ENCODE data around the gene TOR4A.

The TOR4A gene

GRCh38 chr9:137299203-137299565 is 21.7 kb downstream of the TOR4A start:
- Histone ChIP-seq H3K4me3 (ENCODE audit: low read length) (no peak overlapping the region; the same call in 1 of the 2 replicates), H3K36me3 (ENCODE audit: control insufficient read depth, insufficient read depth, low read length) (no peaks in the 10 kb centered on the region), H3K9me3 (ENCODE audit: control insufficient read depth, insufficient read depth, low read length) (no peaks in the 10 kb centered on the region), H3K27ac (ENCODE audit: low read length) (no peak overlapping the region), H3K4me1 (ENCODE audit: control insufficient read depth, insufficient read depth, low read length) (peaks cover 26% of the 10 kb centered on the region), H3K27me3 (ENCODE audit: control insufficient read depth, insufficient read depth, low read length) (no peaks in the 10 kb centered on the region; the same call in 1 of the 2 replicates)
- DNase-seq (ENCODE audit: low read depth, low spot score), result no peak
- no CpG with 5 or more reads among the region's 10 CpGs for WGBS (ENCODE audit: insufficient coverage, insufficient read length)

GRCh38 chr9:137299938-137300337 is 22.4 kb downstream of the TOR4A start:
- Histone ChIP-seq H3K9me3 (ENCODE audit: control insufficient read depth, insufficient read depth, low read length) (no peaks in the 10 kb centered on the region), H3K36me3 (ENCODE audit: control insufficient read depth, insufficient read depth, low read length) (no peaks in the 10 kb centered on the region), H3K4me1 (ENCODE audit: control insufficient read depth, insufficient read depth, low read length) (peaks cover 31% of the 10 kb centered on the region), H3K27ac (ENCODE audit: low read length) (no peak overlapping the region), H3K4me3 (ENCODE audit: low read length) (peak overlapping the region; percentile 11; the same call in 1 of the 2 replicates), H3K27me3 (ENCODE audit: control insufficient read depth, insufficient read depth, low read length) (no peaks in the 10 kb centered on the region; the same call in 1 of the 2 replicates)
- DNase-seq (ENCODE audit: low read depth, low spot score), result no peak
- no CpG with 5 or more reads among the region's 16 CpGs for WGBS (ENCODE audit: insufficient coverage, insufficient read length)

- H3K4me1 ChIP-seq (ENCODE audit: control insufficient read depth, insufficient read depth, low read length), result peaks cover 32% of the 10 kb centered on the region
- no peaks in the 10 kb centered on the region; the same call in 1 of the 2 replicates for H3K27me3 ChIP-seq (ENCODE audit: control insufficient read depth, insufficient read depth, low read length)
- H3K36me3 ChIP-seq (ENCODE audit: control insufficient read depth, insufficient read depth, low read length), result no peaks in the 10 kb centered on the region
- peak overlapping the region; percentile 56 for H3K4me3 ChIP-seq (ENCODE audit: low read length)
- DNase-seq (ENCODE audit: low read depth, low spot score), result no peak
- no peak overlapping the region for H3K27ac ChIP-seq (ENCODE audit: low read length)
- H3K9me3 ChIP-seq (ENCODE audit: control insufficient read depth, insufficient read depth, low read length), result no peaks in the 10 kb centered on the region
- no CpG with 5 or more reads among the region's 25 CpGs for WGBS (ENCODE audit: insufficient coverage, insufficient read length)
Measured at GRCh38 chr9:137300567-137301080, 23.1 kb downstream of the TOR4A start.

GRCh38 chr9:137301081-137301947 is 23.8 kb downstream of the TOR4A start:
- H3K36me3 ChIP-seq (ENCODE audit: control insufficient read depth, insufficient read depth, low read length), result no peaks in the 10 kb centered on the region
- H3K4me1 ChIP-seq (ENCODE audit: control insufficient read depth, insufficient read depth, low read length), result peaks cover 32% of the 10 kb centered on the region
- WGBS (ENCODE audit: insufficient coverage, insufficient read length), result no CpG with 5 or more reads among the region's 115 CpGs
- H3K9me3 ChIP-seq (ENCODE audit: control insufficient read depth, insufficient read depth, low read length), result no peaks in the 10 kb centered on the region
- peak overlapping the region; percentile 56 for H3K4me3 ChIP-seq (ENCODE audit: low read length)
- no peak for DNase-seq (ENCODE audit: low read depth, low spot score)
- H3K27me3 ChIP-seq (ENCODE audit: control insufficient read depth, insufficient read depth, low read length), result no peaks in the 10 kb centered on the region; the same call in 1 of the 2 replicates
- H3K27ac ChIP-seq (ENCODE audit: low read length), result no peak overlapping the region

GRCh38 chr9:137302118-137302448 is 24.6 kb downstream of the TOR4A start, which contains the start of gene NRARP:
Gene NRARP, minus strand, starts transcription at chr9:137302271. Its CDS starts 343 bp downstream, at chr9:137301928.
- Histone ChIP-seq H3K27ac (ENCODE audit: low read length) (no peak within 1 kb of the TSS), H3K4me1 (ENCODE audit: control insufficient read depth, insufficient read depth, low read length) (peaks cover 30% of the 10 kb centered on the region)
- no peak for DNase-seq (ENCODE audit: low read depth, low spot score)

GRCh38 chr9:137302449-137303150 is 25.1 kb downstream of the TOR4A start:
- H3K4me3 ChIP-seq (ENCODE audit: low read length), result peak overlapping the region; percentile 32; the same call in 1 of the 2 replicates
- H3K36me3 ChIP-seq (ENCODE audit: control insufficient read depth, insufficient read depth, low read length), result no peaks in the 10 kb centered on the region
- WGBS (ENCODE audit: insufficient coverage, insufficient read length), result no CpG with 5 or more reads among the region's 78 CpGs

More at GRCh38 chr9:137302118-137302448, 24.6 kb downstream of the TOR4A start, which contains the start of gene NRARP:
- Histone ChIP-seq H3K4me3 (ENCODE audit: low read length) (peak within 1 kb of the TSS; percentile 56), H3K36me3 (ENCODE audit: control insufficient read depth, insufficient read depth, low read length) (no peaks in the 10 kb centered on the region), H3K27me3 (ENCODE audit: control insufficient read depth, insufficient read depth, low read length) (no peaks in the 10 kb centered on the region; the same call in 1 of the 2 replicates), H3K9me3 (ENCODE audit: control insufficient read depth, insufficient read depth, low read length) (no peaks in the 10 kb centered on the region)
- WGBS (ENCODE audit: insufficient coverage, insufficient read length), result no CpG with 5 or more reads among the region's 60 CpGs

GRCh38 chr9:137303151-137303892 is 25.8 kb downstream of the TOR4A start:
- Histone ChIP-seq H3K9me3 (ENCODE audit: control insufficient read depth, insufficient read depth, low read length) (no peaks in the 10 kb centered on the region), H3K27me3 (ENCODE audit: control insufficient read depth, insufficient read depth, low read length) (no peaks in the 10 kb centered on the region; the same call in 1 of the 2 replicates), H3K4me1 (ENCODE audit: control insufficient read depth, insufficient read depth, low read length) (peaks cover 29% of the 10 kb centered on the region), H3K27ac (ENCODE audit: low read length) (no peak overlapping the region), H3K36me3 (ENCODE audit: control insufficient read depth, insufficient read depth, low read length) (no peaks in the 10 kb centered on the region), H3K4me3 (ENCODE audit: low read length) (no peak overlapping the region)
- DNase-seq (ENCODE audit: low read depth, low spot score), result no peak
- WGBS (ENCODE audit: insufficient coverage, insufficient read length), result no CpG with 5 or more reads among the region's 23 CpGs

More at GRCh38 chr9:137302449-137303150, 25.1 kb downstream of the TOR4A start:
- Histone ChIP-seq H3K27ac (ENCODE audit: low read length) (no peak overlapping the region), H3K27me3 (ENCODE audit: control insufficient read depth, insufficient read depth, low read length) (no peaks in the 10 kb centered on the region; the same call in 1 of the 2 replicates), H3K4me1 (ENCODE audit: control insufficient read depth, insufficient read depth, low read length) (peaks cover 30% of the 10 kb centered on the region), H3K9me3 (ENCODE audit: control insufficient read depth, insufficient read depth, low read length) (no peaks in the 10 kb centered on the region)
- DNase-seq (ENCODE audit: low read depth, low spot score), result no peak

- Histone ChIP-seq H3K36me3 (ENCODE audit: control insufficient read depth, insufficient read depth, low read length) (no peaks in the 10 kb centered on the region), H3K27me3 (ENCODE audit: control insufficient read depth, insufficient read depth, low read length) (no peaks in the 10 kb centered on the region; the same call in 1 of the 2 replicates), H3K4me1 (ENCODE audit: control insufficient read depth, insufficient read depth, low read length) (peaks cover 26% of the 10 kb centered on the region), H3K27ac (ENCODE audit: low read length) (no peak overlapping the region), H3K9me3 (ENCODE audit: control insufficient read depth, insufficient read depth, low read length) (no peaks in the 10 kb centered on the region), H3K4me3 (ENCODE audit: low read length) (no peak overlapping the region)
- no CpG with 5 or more reads among the region's 22 CpGs for WGBS (ENCODE audit: insufficient coverage, insufficient read length)
- no peak for DNase-seq (ENCODE audit: low read depth, low spot score)
Measured at GRCh38 chr9:137303893-137304382, 26.4 kb downstream of the TOR4A start.

GRCh38 chr9:137304383-137305059 is 27.0 kb downstream of the TOR4A start:
- no peaks in the 10 kb centered on the region for H3K9me3 ChIP-seq (ENCODE audit: control insufficient read depth, insufficient read depth, low read length)
- DNase-seq (ENCODE audit: low read depth, low spot score), result no peak

More at GRCh38 chr9:137304383-137305059, 27.0 kb downstream of the TOR4A start:
- H3K27ac ChIP-seq (ENCODE audit: low read length), result no peak overlapping the region
- no CpG with 5 or more reads among the region's 16 CpGs for WGBS (ENCODE audit: insufficient coverage, insufficient read length)
- H3K4me3 ChIP-seq (ENCODE audit: low read length), result no peak overlapping the region
- H3K27me3 ChIP-seq (ENCODE audit: control insufficient read depth, insufficient read depth, low read length), result no peaks in the 10 kb centered on the region; the same call in 1 of the 2 replicates
- H3K36me3 ChIP-seq (ENCODE audit: control insufficient read depth, insufficient read depth, low read length), result no peaks in the 10 kb centered on the region
- peaks cover 22% of the 10 kb centered on the region for H3K4me1 ChIP-seq (ENCODE audit: control insufficient read depth, insufficient read depth, low read length)
